MM.1S (cell line): Measurements from ENCODE around the gene NBPF4.

Experiments used
- DNase-seq: peaks from one replicate; pipeline ENCODE4 v3.0.0-alpha.2; 2015
- H2AFZ ChIP-seq: fragments of 300-600 bp; sonication (generic); 2 replicates; pipeline ENCODE4 v1.6.0; 2016; ENCODE audit warnings: antibody characterized with exemption, low read length
- H3F3A ChIP-seq: fragments of 300-600 bp; sonication (generic); 2 replicates; pipeline ENCODE4 v1.6.1; 2016; ENCODE audit warnings: mild to moderate bottlenecking, antibody characterized with exemption, low read length, moderate library complexity, mixed read lengths; ENCODE audit not compliant: insufficient read depth
- H3K27ac ChIP-seq: fragments of 300-600 bp; sonication (generic); 2 replicates; pipeline ENCODE4 v1.5.1; 2016; ENCODE audit warnings: mild to moderate bottlenecking, low read length
- H3K27me3 ChIP-seq: fragments of 300-600 bp; sonication (generic); replicated peaks from 2 replicates; pipeline ENCODE4 v1.6.0; 2016; ENCODE audit warnings: low read length; ENCODE audit not compliant: insufficient read depth
- H3K36me3 ChIP-seq: fragments of 300-600 bp; sonication (generic); replicated peaks from 2 replicates; pipeline ENCODE4 v1.6.1; 2016; ENCODE audit warnings: mild to moderate bottlenecking, low read length, mixed read lengths; ENCODE audit not compliant: insufficient read depth
- H3K4me1 ChIP-seq: fragments of 300-600 bp; sonication (generic); 2 replicates; pipeline ENCODE4 v1.6.1; 2016; ENCODE audit warnings: low read length, mixed read lengths
- H3K4me2 ChIP-seq: fragments of 300-600 bp; sonication (generic); 2 replicates; pipeline ENCODE4 v1.6.0; 2016; ENCODE audit warnings: low read depth, low read length
- H3K4me3 ChIP-seq: fragments of 300-600 bp; sonication (generic); 2 replicates; pipeline ENCODE4 v1.5.1; 2016; ENCODE audit warnings: low read length, mixed read lengths
- H3K79me2 ChIP-seq: fragments of 300-600 bp; sonication (generic); 2 replicates; pipeline ENCODE4 v1.6.1; 2016; ENCODE audit warnings: mixed run types, low read length, mixed read lengths
- H3K9ac ChIP-seq: fragments of 300-600 bp; sonication (generic); 2 replicates; pipeline ENCODE4 v1.6.1; 2016; ENCODE audit warnings: low read length, mixed read lengths
- H3K9me2 ChIP-seq: fragments of 300-600 bp; sonication (generic); replicated peaks from 2 replicates; pipeline ENCODE4 v1.6.1; 2016; ENCODE audit warnings: mild to moderate bottlenecking, low read length, mixed read lengths; ENCODE audit not compliant: insufficient read depth
- H3K9me3 ChIP-seq: fragments of 300-600 bp; sonication (generic); replicated peaks from 2 replicates; pipeline ENCODE4 v1.6.1; 2016; ENCODE audit warnings: mild to moderate bottlenecking, low read length, mixed read lengths; ENCODE audit not compliant: insufficient read depth
- H4K20me1 ChIP-seq: fragments of 300-600 bp; sonication (generic); 2 replicates; pipeline ENCODE4 v1.6.1; 2016; ENCODE audit warnings: mild to moderate bottlenecking, low read length, moderate library complexity, mixed read lengths; ENCODE audit not compliant: insufficient read depth
- CTCF ChIP-seq: fragments of 300-600 bp; sonication (generic); IDR thresholded peaks from 2 replicates; pipeline ENCODE4 v1.5.1; 2016; ENCODE audit warnings: antibody characterized with exemption, low read length, mixed read lengths
- EZH2 ChIP-seq: fragments of 300-600 bp; sonication (generic); optimal IDR thresholded peaks from 2 replicates; pipeline ENCODE3; 2017; ENCODE audit warnings: low read depth, mild to moderate bottlenecking, antibody characterized with exemption, low read length, mixed read lengths
- EZH2phosphoT487 ChIP-seq: fragments of 300-600 bp; sonication (generic); IDR thresholded peaks from 2 replicates; pipeline ENCODE4 v1.6.1; 2018; ENCODE audit warnings: antibody characterized with exemption, low read length

The NBPF4 gene

GRCh38 chr1:108199201-108199691 is 44.6 kb downstream of the NBPF4 start:
- TF ChIP-seq EZH2phosphoT487, result no peak
- TF ChIP-seq EZH2, result no peak
- no peak for TF ChIP-seq CTCF
- H3K36me3 ChIP-seq, result no peaks in the 10 kb centered on the region
- no peak for DNase-seq
- H3K27me3 ChIP-seq, result no peaks in the 10 kb centered on the region
- H3K4me3 ChIP-seq, result peak overlapping the region; percentile 93
- H3K9me2 ChIP-seq, result no peaks in the 10 kb centered on the region
- peak overlapping the region; percentile 80; the same call in 1 of the 2 replicates for H2AFZ ChIP-seq
- H3F3A ChIP-seq, result peaks cover 7% of the 10 kb centered on the region
- peaks cover 25% of the 10 kb centered on the region for H3K79me2 ChIP-seq
- peak overlapping the region; percentile 77 for H3K4me2 ChIP-seq
- peak overlapping the region; percentile 68; the same call in 1 of the 2 replicates for H3K9ac ChIP-seq
- no peak overlapping the region for H3K27ac ChIP-seq
- peaks cover 7% of the 10 kb centered on the region for H3K4me1 ChIP-seq
- no peaks in the 10 kb centered on the region for H4K20me1 ChIP-seq
- H3K9me3 ChIP-seq, result no peaks in the 10 kb centered on the region

- Histone ChIP-seq H2AFZ (no peak overlapping the region), H3K79me2 (peaks cover 20% of the 10 kb centered on the region), H3K4me2 (no peak overlapping the region), H3K27me3 (no peaks in the 10 kb centered on the region), H3K9me2 (no peaks in the 10 kb centered on the region), H3K4me1 (peaks cover 6% of the 10 kb centered on the region), H3K36me3 (no peaks in the 10 kb centered on the region), H3K4me3 (no peak overlapping the region), H3K9me3 (no peaks in the 10 kb centered on the region), H4K20me1 (no peaks in the 10 kb centered on the region), H3K9ac (no peak overlapping the region), H3K27ac (no peak overlapping the region), H3F3A (no peaks in the 10 kb centered on the region)
- DNase-seq, result no peak
- TF ChIP-seq EZH2 (no peak), EZH2phosphoT487 (no peak), CTCF (no peak)
Observed at GRCh38 chr1:108194051-108194450, 49.8 kb downstream of the NBPF4 start.

DNA sequence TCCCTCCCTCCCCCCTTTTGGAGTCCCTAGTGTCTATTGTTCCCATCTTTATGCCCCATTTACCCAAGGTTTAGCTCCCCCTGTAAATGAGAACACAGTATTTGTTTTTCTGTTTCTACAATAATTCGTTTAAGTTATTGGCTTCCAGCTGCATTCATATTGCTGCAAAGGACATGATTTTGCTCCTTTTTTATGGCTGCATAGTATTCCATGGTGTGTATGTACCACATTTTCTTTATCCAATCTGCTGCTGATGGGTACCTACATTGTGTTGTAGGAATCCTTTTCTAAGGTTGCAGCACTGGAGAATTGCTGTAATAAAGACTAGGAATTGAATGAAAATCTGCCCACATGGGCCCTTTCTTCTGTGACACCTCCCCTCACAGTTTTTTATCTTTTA is 50.5 kb downstream of the NBPF4 start:
- H3K4me2 ChIP-seq, result no peak overlapping the region
- H3K9ac ChIP-seq, result no peak overlapping the region
- TF ChIP-seq CTCF (no peak), EZH2phosphoT487 (no peak), EZH2 (no peak)
- no peak for DNase-seq
- no peaks in the 10 kb centered on the region for H4K20me1 ChIP-seq
- no peaks in the 10 kb centered on the region for H3K36me3 ChIP-seq
- peaks cover 15% of the 10 kb centered on the region for H3K79me2 ChIP-seq
- no peaks in the 10 kb centered on the region for H3K9me2 ChIP-seq
- H3K27ac ChIP-seq, result no peak overlapping the region
- no peak overlapping the region for H2AFZ ChIP-seq
- no peaks in the 10 kb centered on the region for H3K27me3 ChIP-seq
- H3K4me1 ChIP-seq, result no peaks in the 10 kb centered on the region
- no peaks in the 10 kb centered on the region for H3F3A ChIP-seq
- H3K4me3 ChIP-seq, result no peak overlapping the region
- no peaks in the 10 kb centered on the region for H3K9me3 ChIP-seq
